ENCODE results near the gene TBCD. TPM values are rescaled to one million over a fixed set of nuclear protein-coding genes. Genes with fewer than 3 reads are reported as not detected.

Gene TBCD
- polyA plus RNA-seq, 2 of the 4 experiments (the other 2 are of a cell fraction): 33.5 to 49.1 TPM

DNA sequence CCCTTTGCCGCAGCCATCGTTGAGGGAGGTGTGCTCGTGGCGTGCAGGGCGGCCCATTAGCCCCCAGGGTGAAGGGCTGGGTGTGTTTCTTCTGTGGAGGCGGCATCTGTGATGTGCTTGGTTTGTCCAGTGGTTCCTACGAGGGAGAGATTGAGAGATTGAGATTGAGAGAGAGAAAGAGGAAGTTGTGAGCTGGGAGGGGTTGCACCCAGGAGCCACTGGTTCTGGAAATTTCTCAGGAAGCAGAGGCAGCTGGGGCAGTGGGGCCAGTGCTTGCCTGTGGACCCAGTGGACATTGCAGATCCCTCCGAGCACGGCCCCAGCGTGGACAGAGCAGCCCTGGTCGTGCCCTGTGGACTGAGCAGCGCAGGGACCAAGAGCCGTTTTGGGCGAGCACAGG, 160.0 kb downstream of the TBCD start:
- WGBS (ENCODE audit: missing lambda C conversion rate): 90% methylated on average over 14 of the region's 14 CpGs
- no peak overlapping the region for H3K4me2 ChIP-seq
- ChIA-PET POLR2A (no interaction called here), CTCF (interaction anchor here (1.2 to 3.7 kb wide), 4 partner anchors 13 to 243 kb away, joined by 3 to 27 read pairs (median 9); no protein-coding TSS in a partner anchor)
- FAIRE-seq (no peak), DNase-seq (ENCODE audit: low read depth in 1 of 2, low spot score in 1 of 2) (no peak), ATAC-seq (no peak)
- H3K4me3 ChIP-seq: no peak overlapping the region
- no peak for TF ChIP-seq PHF8 (IDR thresholded peaks at IDR 0.05; ENCODE audit: borderline replicate concordance, low read depth)
- no peak for TF ChIP-seq GATA3 (IDR thresholded peaks at IDR 0.05; ENCODE audit: borderline replicate concordance)
- no peak for TF ChIP-seq RCOR1 (IDR thresholded peaks at IDR 0.05; ENCODE audit: low read depth, low read length)
- TF ChIP-seq JUN (IDR thresholded peaks at IDR 0.05): no peak
- TF ChIP-seq TP53 (CRISPR knock-in tag; IDR thresholded peaks at IDR 0.05): no peak
- no peak overlapping the region for H3K27ac ChIP-seq
- H3K9me3 ChIP-seq: no peaks in the 10 kb centered on the region
- H3K4me1 ChIP-seq: no peaks in the 10 kb centered on the region

DNA sequence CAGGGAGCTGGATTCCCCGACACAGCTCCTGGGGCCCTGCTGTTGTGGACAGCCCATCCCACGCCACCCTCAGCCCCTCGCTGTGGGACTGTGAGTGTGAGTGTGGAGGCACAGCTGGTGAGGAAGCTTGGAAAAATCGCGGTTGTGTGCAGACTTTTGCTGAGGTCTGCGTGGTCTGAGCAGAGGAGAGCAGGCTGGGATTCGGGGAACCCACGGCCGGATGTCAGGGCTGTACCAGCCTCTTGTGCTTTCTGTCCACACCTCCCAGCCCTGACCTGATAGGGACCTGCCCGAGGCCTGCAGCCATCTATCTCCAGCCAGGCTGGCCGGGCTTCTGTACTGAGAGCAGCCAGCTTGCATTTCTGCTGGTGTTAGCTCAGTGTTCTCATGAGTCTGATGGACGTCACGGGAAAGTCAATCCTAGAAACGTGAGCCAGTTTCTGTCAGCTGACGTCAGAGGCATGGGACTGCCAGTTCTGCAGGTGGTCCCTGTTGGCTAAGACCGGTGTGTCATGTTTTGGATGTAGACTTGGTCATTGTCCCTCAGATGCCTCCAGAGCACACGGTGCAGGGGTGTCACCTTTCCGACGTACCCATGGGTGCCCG, 160.7 kb downstream of the TBCD start:
- ChIA-PET CTCF (interaction anchor here (1.2 to 3.7 kb wide), 5 partner anchors 11 to 244 kb away, joined by 3 to 27 read pairs (median 9); no protein-coding TSS in a partner anchor), POLR2A (no interaction called here)
- no peak overlapping the region for H3K4me3 ChIP-seq
- H3K9me3 ChIP-seq: no peaks in the 10 kb centered on the region
- no peaks in the 10 kb centered on the region for H3K4me1 ChIP-seq
- DNase-seq (ENCODE audit: low read depth in 1 of 2, low spot score in 1 of 2) (no peak), FAIRE-seq (no peak), ATAC-seq (no peak)
- H3K4me2 ChIP-seq: no peak overlapping the region
- WGBS (ENCODE audit: missing lambda C conversion rate): 90% methylated on average over 20 of the region's 20 CpGs
- TF ChIP-seq CHD4 (IDR thresholded peaks at IDR 0.05; ENCODE audit: borderline replicate concordance): no peak
- TF ChIP-seq FOSL2 (IDR thresholded peaks at IDR 0.05): no peak
- TF ChIP-seq FOSL2 (CRISPR knock-in tag; IDR thresholded peaks at IDR 0.05): no peak
- no peak for TF ChIP-seq FOSB (CRISPR knock-in tag; IDR thresholded peaks at IDR 0.05)
- no peak for TF ChIP-seq NFE2L2 (conservative IDR thresholded peaks at IDR 0.05; ENCODE audit: low read length)
- TF ChIP-seq, protein P1, sequence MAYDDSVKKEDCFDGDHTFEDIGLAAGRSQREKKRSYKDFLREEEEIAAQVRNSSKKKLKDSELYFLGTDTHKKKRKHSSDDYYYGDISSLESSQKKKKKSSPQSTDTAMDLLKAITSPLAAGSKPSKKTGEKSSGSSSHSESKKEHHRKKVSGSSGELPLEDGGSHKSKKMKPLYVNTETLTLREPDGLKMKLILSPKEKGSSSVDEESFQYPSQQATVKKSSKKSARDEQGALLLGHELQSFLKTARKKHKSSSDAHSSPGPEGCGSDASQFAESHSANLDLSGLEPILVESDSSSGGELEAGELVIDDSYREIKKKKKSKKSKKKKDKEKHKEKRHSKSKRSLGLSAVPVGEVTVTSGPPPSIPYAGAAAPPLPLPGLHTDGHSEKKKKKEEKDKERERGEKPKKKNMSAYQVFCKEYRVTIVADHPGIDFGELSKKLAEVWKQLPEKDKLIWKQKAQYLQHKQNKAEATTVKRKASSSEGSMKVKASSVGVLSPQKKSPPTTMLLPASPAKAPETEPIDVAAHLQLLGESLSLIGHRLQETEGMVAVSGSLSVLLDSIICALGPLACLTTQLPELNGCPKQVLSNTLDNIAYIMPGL (CRISPR knock-in tag; IDR thresholded peaks at IDR 0.05; ENCODE audit: borderline replicate concordance): no peak
- TF ChIP-seq TP53 (CRISPR knock-in tag; IDR thresholded peaks at IDR 0.05): no peak
- no peak for TF ChIP-seq RNF2 (IDR thresholded peaks at IDR 0.05; ENCODE audit: borderline replicate concordance, low read depth)
- no peak for TF ChIP-seq POLR2A (IDR thresholded peaks at IDR 0.05; ENCODE audit: low read length)
- no peak for TF ChIP-seq CBX2 (IDR thresholded peaks at IDR 0.05; ENCODE audit: borderline replicate concordance, low read depth)
- TF ChIP-seq, protein P2, sequence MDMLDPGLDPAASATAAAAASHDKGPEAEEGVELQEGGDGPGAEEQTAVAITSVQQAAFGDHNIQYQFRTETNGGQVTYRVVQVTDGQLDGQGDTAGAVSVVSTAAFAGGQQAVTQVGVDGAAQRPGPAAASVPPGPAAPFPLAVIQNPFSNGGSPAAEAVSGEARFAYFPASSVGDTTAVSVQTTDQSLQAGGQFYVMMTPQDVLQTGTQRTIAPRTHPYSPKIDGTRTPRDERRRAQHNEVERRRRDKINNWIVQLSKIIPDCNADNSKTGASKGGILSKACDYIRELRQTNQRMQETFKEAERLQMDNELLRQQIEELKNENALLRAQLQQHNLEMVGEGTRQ (IDR thresholded peaks at IDR 0.05): no peak
- TF ChIP-seq RAD21 (conservative IDR thresholded peaks at IDR 0.05 in 1 of 2, IDR thresholded peaks at IDR 0.05 in 1 of 2): no peak
- no peak for TF ChIP-seq SMC3 (IDR thresholded peaks at IDR 0.05)
- TF ChIP-seq PHF8 (IDR thresholded peaks at IDR 0.05; ENCODE audit: borderline replicate concordance, low read depth): no peak
- TF ChIP-seq, protein P3, sequence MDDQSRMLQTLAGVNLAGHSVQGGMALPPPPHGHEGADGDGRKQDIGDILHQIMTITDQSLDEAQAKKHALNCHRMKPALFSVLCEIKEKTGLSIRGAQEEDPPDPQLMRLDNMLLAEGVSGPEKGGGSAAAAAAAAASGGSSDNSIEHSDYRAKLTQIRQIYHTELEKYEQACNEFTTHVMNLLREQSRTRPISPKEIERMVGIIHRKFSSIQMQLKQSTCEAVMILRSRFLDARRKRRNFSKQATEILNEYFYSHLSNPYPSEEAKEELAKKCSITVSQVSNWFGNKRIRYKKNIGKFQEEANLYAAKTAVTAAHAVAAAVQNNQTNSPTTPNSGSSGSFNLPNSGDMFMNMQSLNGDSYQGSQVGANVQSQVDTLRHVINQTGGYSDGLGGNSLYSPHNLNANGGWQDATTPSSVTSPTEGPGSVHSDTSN (IDR thresholded peaks at IDR 0.05): no peak
- TF ChIP-seq, protein P4, sequence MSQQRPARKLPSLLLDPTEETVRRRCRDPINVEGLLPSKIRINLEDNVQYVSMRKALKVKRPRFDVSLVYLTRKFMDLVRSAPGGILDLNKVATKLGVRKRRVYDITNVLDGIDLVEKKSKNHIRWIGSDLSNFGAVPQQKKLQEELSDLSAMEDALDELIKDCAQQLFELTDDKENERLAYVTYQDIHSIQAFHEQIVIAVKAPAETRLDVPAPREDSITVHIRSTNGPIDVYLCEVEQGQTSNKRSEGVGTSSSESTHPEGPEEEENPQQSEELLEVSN (IDR thresholded peaks at IDR 0.05; ENCODE audit: borderline replicate concordance, low read depth): no peak
- TF ChIP-seq CEBPB (IDR thresholded peaks at IDR 0.05): no peak
- H3K27ac ChIP-seq: no peak overlapping the region
